Kidney tubule cell (primary cell): ENCODE data around the gene SCO2.
"Not testable (repeated sequence)": the region's sequence is repeated elsewhere in the genome, so short reads cannot be mapped to it uniquely, and the experiment has no call there.

Experiments used
- DNase-seq: peaks from one replicate; pipeline ENCODE4 v3.0.0-alpha.2; 2018; ENCODE audit warnings: low spot score

SCO2 gene

GRCh38 chr22:50520184-50520583 lies 5.2 kb downstream of the SCO2 start:
- not testable (repeated sequence) for DNase-seq

DNA sequence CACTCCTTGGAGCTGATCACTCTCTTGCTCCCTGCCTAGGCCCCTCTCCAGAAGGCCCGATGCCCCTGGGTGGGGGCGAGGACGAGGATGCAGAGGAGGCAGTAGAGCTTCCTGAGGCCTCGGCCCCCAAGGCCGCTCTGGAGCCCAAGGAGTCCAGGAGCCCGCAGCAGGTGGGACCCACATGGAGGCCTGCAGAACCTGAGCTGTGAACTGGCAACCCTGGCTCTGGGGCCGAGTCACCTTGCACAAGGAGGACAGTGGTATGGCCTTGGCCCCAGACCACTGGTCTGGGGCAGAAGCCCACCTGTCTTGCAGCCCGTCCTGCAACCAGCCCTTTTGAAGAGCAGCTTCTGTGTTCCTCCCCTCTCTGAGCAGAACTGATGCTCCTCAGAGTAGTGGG lies 6.2 kb downstream of the SCO2 start:
- DNase-seq = no peak

GRCh38 chr22:50518606-50519005 lies 6.8 kb downstream of the SCO2 start:
- no peak for DNase-seq

- DNase-seq = no peak
These were observed 7.7 kb downstream of the SCO2 start for GRCh38 chr22:50517495-50518260.

DNA sequence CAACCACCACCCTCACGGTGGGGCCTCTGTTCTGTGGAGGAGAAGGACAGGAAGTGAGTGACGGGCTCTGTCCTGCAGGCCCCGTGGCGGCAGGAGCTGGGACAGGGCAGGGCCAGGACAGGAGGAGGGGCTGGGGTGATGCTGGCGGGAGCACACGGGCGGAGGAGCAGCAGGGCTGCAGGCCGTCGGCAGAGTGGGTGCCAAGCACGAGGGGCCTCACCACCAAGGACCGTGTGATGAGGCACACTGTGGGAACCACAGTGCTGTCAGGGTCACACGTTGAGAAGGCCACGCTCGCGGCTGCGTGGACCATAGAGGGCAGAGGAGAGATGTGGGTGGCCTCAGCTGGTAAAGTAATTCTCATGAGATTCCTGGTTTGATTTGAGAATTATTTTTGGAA lies 8.5 kb downstream of the SCO2 start:
- no peak for DNase-seq

DNA sequence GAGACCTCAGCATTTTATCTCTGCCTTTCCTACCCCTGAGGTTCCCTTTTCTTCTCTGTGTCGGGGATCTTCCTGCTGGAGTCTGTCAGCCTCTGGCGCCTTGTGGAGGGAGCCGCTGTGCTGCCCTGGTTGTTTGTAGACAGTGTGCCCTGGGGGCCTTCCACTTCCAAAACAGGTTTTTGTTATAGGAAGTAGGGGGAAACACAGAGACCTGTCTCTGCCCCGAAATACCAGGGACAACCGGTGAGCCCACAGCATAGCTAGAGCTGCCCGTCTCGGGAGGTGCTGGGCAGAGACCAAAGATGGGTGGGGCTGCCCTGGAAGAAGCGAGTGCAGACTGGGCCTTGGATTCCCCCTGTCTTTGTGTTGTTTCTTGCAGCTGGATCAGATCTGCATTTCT lies 9.3 kb downstream of the SCO2 start:
- DNase-seq = no peak

DNA sequence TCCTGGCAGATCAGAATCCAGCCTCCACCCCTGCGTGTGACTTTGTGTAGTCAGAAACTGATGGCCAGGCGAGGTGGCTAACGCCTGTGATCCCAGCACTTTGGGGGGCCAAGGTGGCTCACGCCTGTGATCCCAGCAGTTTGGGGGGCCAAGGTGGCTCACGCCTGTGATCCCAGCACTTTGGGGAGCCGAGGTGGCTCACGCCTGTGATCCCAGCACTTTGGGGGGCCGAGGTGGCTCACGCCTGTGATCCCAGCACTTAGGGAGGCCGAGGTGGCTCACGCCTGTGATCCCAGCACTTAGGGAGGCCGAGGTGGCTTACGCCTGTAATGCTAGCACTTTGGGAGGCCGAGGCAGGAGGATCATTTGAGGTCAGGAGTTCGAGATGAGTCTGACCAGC lies 12.2 kb downstream of the SCO2 start:
- no peak for DNase-seq

- DNase-seq = no peak
These were observed 16.5 kb downstream of the SCO2 start for GRCh38 chr22:50508897-50509296.

- DNase-seq = peak; percentile 97
These were observed 17.2 kb downstream of the SCO2 start, which contains the start of gene NCAPH2 for GRCh38 chr22:50507991-50508884. Gene NCAPH2 (plus strand): TSS chr22:50508224. CDS start chr22:50508338, 114 bp downstream.

DNA sequence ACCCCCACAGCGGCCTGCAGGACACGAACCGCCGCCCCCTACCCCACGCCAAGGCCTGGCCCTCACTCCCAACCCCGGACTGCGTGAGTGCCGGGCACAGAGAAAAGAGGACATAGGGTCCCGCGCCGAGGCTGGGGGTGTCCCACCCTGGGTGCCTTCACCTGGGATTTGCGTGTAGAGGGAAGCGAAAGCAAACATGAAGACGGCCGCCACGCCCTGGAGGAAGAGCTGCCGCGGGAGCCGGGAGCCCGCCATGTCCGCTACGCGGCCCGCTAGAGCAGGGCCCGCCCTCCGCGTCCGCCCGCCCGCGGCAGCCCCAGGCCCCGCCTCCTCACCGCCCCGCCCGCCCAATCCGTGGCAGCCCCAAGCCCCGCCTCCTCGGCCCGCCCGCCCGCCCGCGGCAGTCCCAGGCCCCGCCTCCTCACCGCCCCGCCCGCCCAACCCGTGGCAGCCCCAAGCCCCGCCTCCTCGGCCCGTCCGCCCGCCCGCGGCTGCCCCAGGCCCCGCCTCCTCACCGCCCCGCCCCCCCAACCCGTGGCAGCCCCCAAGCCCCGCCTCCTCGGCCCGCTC lies 17.9 kb downstream of the SCO2 start, which contains the start of gene LMF2:
TSS of gene LMF2 (minus strand) at position 282 of the 570 bp plus-strand sequence. CDS start at position 255, 27 bp downstream.
- DNase-seq = no peak

DNA sequence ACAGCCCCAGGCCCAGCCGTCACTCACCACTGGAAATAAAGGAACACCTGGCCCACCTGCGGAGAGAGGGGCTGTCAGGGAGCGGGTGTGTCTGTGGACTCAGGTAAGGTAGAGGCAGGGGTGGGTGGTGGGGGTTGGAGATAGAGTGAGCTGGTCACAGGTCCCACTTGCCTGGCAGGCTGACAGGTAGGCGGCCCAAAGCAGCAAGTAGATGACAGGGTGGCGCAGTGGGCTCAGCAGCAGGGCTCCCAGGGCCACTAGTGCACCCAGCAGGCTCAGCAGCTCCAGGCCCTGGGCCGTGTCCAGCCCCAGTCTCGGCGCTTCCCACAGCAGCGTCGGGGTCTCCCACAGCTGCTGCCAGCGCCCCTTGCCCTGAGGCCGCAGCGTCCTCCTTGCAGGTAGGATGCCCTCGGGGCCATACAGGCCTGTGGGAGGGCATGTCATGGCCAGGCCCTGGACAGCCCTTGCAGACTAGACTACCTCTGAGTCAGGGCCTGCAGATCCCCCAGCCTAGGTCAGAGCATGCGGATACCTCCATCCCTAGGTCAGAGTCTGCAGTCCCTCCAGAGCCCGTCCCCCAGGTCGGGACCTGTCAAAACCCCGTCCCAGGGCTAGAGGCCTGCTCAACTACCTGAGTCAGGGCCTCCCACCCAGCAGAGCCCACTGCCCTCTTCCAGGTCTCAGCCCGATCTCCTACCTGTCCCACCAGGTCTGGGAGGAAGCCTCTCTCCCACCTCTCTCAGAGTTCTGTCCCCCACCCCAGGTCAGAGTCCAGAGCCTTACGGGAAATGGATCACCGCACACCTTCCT lies 18.6 kb downstream of the SCO2 start:
- DNase-seq = peak; percentile 36

GRCh38 chr22:50505776-50506610 lies 19.4 kb downstream of the SCO2 start:
- DNase-seq = no peak

GRCh38 chr22:50505276-50505775 lies 20.1 kb downstream of the SCO2 start:
- DNase-seq = no peak

- no peak for DNase-seq
These were observed 20.8 kb downstream of the SCO2 start for GRCh38 chr22:50504369-50505211.

DNA sequence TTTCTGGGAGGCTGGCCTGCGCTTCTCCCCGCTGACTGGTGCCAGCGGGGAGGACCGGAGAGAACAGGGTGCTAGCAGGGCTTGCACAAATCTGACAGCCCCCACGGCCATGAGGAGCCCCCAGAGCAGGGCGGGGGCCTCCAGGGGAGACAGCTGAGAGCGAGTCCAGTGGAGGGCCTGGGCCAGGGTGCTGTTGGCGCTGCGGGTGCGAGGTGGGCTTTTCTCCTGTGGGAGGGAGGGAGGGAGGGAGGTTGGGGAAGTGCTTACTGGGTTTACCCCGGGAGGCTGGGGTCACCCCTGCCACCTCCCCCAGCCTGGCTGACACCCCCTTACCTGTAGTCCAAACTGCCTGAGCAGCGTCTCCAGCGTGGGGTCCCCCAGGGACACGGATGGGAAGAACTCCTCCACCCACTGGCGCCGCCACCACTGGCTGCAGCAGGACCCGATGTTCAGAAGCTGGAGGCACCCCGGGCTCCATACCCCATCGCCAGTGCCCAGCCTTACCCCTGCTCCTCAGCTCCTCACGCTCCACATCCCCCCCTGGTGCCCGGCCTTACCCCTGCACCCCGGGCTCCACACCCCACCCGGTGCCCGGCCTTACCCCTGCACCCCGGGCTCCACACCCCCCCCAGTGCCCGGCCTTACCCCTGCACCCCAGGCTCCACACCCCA lies 21.8 kb downstream of the SCO2 start:
- DNase-seq = no peak

- no peak for DNase-seq
These were observed 22.5 kb downstream of the SCO2 start for GRCh38 chr22:50502628-50503474.

DNA sequence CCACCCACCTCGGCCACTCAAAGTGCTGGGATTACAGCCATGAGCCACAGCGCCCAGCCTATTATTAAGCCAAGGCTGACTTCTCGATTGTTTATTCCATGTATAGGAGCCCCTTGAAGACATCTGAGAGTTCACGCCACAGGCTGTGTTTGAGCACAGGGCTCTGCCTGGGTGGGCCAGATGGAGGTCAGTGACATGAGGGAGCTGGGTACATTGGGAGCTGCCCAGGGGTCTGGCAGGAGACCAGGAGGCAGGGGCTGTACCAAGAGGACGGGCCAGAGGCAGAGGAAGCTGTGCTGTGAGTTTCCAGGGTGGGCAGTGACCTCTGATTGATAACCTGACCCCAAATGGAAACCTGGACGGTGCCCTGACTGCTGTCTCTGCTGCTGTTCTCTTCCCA lies 23.3 kb downstream of the SCO2 start:
- no peak for DNase-seq

GRCh38 chr22:50500452-50500851 lies 24.9 kb downstream of the SCO2 start:
- DNase-seq = no peak
